ENCODE results near the gene VASH2.

DNA sequence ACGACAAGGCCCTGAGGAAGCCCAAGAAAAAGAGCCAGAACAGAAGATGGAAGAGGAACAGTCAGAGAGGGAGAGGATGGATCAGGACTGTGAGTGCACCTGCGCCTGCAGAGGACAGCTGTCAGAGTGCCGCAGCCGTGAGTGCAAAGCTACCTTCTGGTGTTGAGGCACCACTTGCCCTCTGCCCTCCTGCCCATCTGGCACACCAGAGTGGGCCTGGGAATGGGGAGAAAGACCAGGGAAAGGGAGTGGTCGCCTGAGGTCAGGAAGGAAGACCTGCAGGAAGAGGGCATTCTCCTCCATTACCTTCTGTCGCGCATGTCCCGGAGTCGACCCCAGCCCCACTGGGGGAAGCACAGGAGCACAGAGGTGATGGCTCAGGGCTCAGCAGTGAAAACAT lies 26.2 kb downstream of the VASH2 start:
- TF ChIP-seq EZH2 (IDR thresholded peaks at IDR 0.05; ENCODE audit: borderline replicate concordance, insufficient read depth, low read depth, low read length, poor library complexity, severe bottlenecking) (no peak), CTCF (IDR thresholded peaks at IDR 0.05) (no peak)

All from B cell (primary cell).